Type B pancreatic cell (in vitro differentiated cells): ENCODE data around the gene LAIR2. TPM values are rescaled to one million over a fixed set of nuclear protein-coding genes. Genes with fewer than 3 reads are reported as not detected.
"Not testable (repeated sequence)": the region's sequence is repeated elsewhere in the genome, so short reads cannot be mapped to it uniquely, and the experiment has no call there.

Experiments
- DNase-seq: peaks from one replicate; pipeline ENCODE4 v3.0.0; 2021; ENCODE audit warnings: mixed read lengths; ENCODE audit not compliant: unreplicated experiment; ENCODE audit errors: extremely low spot score
- H3K27ac Mint-ChIP-seq: 2 replicates; pipeline ENCODE4 v1.8.0; 2021; ENCODE audit warnings: mild to moderate bottlenecking, mixed read lengths
- H3K27me3 Mint-ChIP-seq: 2 replicates; pipeline ENCODE4 v1.8.0; 2021; ENCODE audit warnings: mixed read lengths
- H3K36me3 Mint-ChIP-seq: 2 replicates; pipeline ENCODE4 v1.8.0; 2021; ENCODE audit warnings: mixed read lengths
- H3K4me1 Mint-ChIP-seq: one replicate; pipeline ENCODE4 v1.8.0; 2021; ENCODE audit warnings: mixed read lengths; ENCODE audit not compliant: unreplicated experiment
- H3K4me3 Mint-ChIP-seq: 2 replicates; pipeline ENCODE4 v1.8.0; 2021; ENCODE audit warnings: mild to moderate bottlenecking, mixed read lengths
- H3K9me3 Mint-ChIP-seq: 2 replicates; pipeline ENCODE4 v1.8.0; 2021; ENCODE audit warnings: mixed read lengths
- total RNA-seq: library from RNA; stranded (reverse); gene quantifications from 2 replicates; pipeline ENCODE4 v1.2.1, GENCODE V29; 2021; ENCODE audit warnings: low replicate concordance
- TF ChIP-seq, protein P1 (sequence below): fragments of 200-600 bp; sonication (generic); conservative IDR thresholded peaks from 2 replicates; pipeline ENCODE4 v1.5.0; 2021; ENCODE audit warnings: antibody characterized with exemption, mild to moderate bottlenecking

Gene LAIR2
- total RNA-seq, 1 donor from 2014 or later: not detected

- H3K27ac Mint-ChIP-seq: no peak overlapping the region
- TF ChIP-seq, protein P1, sequence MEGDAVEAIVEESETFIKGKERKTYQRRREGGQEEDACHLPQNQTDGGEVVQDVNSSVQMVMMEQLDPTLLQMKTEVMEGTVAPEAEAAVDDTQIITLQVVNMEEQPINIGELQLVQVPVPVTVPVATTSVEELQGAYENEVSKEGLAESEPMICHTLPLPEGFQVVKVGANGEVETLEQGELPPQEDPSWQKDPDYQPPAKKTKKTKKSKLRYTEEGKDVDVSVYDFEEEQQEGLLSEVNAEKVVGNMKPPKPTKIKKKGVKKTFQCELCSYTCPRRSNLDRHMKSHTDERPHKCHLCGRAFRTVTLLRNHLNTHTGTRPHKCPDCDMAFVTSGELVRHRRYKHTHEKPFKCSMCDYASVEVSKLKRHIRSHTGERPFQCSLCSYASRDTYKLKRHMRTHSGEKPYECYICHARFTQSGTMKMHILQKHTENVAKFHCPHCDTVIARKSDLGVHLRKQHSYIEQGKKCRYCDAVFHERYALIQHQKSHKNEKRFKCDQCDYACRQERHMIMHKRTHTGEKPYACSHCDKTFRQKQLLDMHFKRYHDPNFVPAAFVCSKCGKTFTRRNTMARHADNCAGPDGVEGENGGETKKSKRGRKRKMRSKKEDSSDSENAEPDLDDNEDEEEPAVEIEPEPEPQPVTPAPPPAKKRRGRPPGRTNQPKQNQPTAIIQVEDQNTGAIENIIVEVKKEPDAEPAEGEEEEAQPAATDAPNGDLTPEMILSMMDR: no peak
- DNase-seq: no peak
- H3K36me3 Mint-ChIP-seq: no peaks in the 10 kb centered on the region
- no peaks in the 10 kb centered on the region for H3K4me1 Mint-ChIP-seq
- peaks cover 4% of the 10 kb centered on the region for H3K9me3 Mint-ChIP-seq
- H3K27me3 Mint-ChIP-seq: no peaks in the 10 kb centered on the region
- no peak overlapping the region for H3K4me3 Mint-ChIP-seq
Observed at GRCh38 chr19:54493967-54494585, 8.6 kb upstream of the LAIR2 start.

GRCh38 chr19:54495284-54495683, 7.3 kb upstream of the LAIR2 start:
- H3K9me3 Mint-ChIP-seq, H3K27me3 Mint-ChIP-seq, H3K4me1 Mint-ChIP-seq, H3K36me3 Mint-ChIP-seq, DNase-seq, H3K4me3 Mint-ChIP-seq, H3K27ac Mint-ChIP-seq: not testable (repeated sequence)

DNA sequence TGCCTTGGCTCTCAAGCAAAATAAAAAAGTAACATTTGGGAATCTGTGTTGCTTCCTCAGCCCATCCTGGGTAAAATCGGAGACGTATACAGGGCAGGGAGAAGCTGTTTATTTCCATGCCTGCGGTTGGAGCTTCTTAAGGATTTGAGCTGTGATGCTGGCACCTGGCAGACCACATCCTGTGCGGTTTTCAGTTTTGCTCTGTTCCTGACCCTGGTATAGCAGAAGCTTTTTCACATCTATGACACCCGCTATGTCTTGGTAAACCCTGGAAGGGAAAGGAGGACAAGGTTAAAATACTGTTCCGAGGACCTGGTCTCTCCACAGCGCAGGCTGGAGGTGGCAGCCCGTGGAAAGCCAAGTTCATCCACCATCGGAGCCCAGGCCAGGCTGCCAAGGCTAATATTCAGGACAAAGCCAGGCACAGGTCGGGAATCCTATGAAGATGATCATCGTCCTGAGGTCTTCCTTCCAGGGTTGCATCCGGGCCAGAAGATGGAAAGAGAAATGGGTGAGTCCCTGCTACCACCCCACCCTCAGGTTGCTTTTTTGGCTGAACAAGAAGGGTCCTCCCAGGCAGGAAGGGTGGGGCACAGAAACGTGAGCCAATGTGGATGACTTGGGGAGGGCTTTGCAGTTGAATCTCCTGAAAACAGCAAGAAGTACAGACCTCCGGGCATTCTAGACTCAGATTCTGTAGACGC, 4.7 kb upstream of the LAIR2 start:
- not testable (repeated sequence) for H3K4me3 Mint-ChIP-seq, H3K27ac Mint-ChIP-seq, H3K27me3 Mint-ChIP-seq, H3K4me1 Mint-ChIP-seq, H3K9me3 Mint-ChIP-seq, H3K36me3 Mint-ChIP-seq, DNase-seq

- not testable (repeated sequence) for DNase-seq, H3K4me3 Mint-ChIP-seq, H3K27me3 Mint-ChIP-seq, H3K36me3 Mint-ChIP-seq, H3K9me3 Mint-ChIP-seq, H3K27ac Mint-ChIP-seq, H3K4me1 Mint-ChIP-seq
Observed at GRCh38 chr19:54498451-54498772, 4.2 kb upstream of the LAIR2 start.

DNA sequence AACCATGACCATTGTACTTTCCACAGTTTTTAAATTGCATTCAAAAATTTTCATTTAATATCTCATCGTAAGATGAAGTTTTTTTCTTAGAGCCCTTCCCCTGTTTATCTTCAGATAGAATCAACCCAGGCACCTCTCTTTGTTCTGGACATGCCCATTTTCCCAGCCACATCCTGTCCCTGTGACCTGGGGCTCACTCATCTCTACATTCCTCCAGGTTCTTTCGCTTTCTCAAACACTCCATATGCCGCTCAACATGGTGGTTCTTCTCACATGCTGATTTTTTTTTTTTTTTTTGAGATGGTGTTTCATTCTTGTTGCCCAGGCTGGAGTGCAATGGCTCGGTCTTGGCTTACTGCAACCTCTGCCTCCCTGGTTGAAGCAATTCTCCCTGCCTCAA, 2.9 kb downstream of the LAIR2 start:
- not testable (repeated sequence) for H3K27me3 Mint-ChIP-seq, DNase-seq, H3K9me3 Mint-ChIP-seq, H3K27ac Mint-ChIP-seq, H3K4me1 Mint-ChIP-seq, H3K4me3 Mint-ChIP-seq, H3K36me3 Mint-ChIP-seq

- H3K27ac Mint-ChIP-seq: no peak overlapping the region
- H3K4me3 Mint-ChIP-seq: no peak overlapping the region
- DNase-seq: no peak
- no peaks in the 10 kb centered on the region for H3K9me3 Mint-ChIP-seq
- H3K36me3 Mint-ChIP-seq: no peaks in the 10 kb centered on the region
- H3K27me3 Mint-ChIP-seq: no peaks in the 10 kb centered on the region
- TF ChIP-seq, protein P1: no peak
- no peaks in the 10 kb centered on the region for H3K4me1 Mint-ChIP-seq
Observed at GRCh38 chr19:54506079-54506478, 3.4 kb downstream of the LAIR2 start.

GRCh38 chr19:54507038-54507717, 4.5 kb downstream of the LAIR2 start:
- H3K36me3 Mint-ChIP-seq, H3K27me3 Mint-ChIP-seq, DNase-seq, H3K9me3 Mint-ChIP-seq, H3K4me3 Mint-ChIP-seq, H3K4me1 Mint-ChIP-seq, H3K27ac Mint-ChIP-seq: not testable (repeated sequence)

DNA sequence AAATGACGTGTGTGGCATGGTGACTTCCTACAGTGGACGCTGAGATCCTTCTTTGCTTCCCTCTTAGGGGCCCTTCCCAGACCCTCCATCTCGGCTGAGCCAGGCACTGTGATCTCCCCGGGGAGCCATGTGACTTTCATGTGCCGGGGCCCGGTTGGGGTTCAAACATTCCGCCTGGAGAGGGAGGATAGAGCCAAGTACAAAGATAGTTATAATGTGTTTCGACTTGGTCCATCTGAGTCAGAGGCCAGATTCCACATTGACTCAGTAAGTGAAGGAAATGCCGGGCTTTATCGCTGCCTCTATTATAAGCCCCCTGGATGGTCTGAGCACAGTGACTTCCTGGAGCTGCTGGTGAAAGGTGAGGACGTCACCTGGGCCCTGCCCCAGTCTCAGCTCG, 5.2 kb downstream of the LAIR2 start:
- no peak for DNase-seq
- Mint-ChIP-seq H3K4me3 (no peak overlapping the region), H3K36me3 (no peaks in the 10 kb centered on the region), H3K9me3 (no peaks in the 10 kb centered on the region), H3K27me3 (no peaks in the 10 kb centered on the region), H3K4me1 (no peaks in the 10 kb centered on the region), H3K27ac (no peak overlapping the region)
- TF ChIP-seq, protein P1: no peak

GRCh38 chr19:54508487-54508886, 5.9 kb downstream of the LAIR2 start:
- H3K4me1 Mint-ChIP-seq, H3K27ac Mint-ChIP-seq, H3K36me3 Mint-ChIP-seq, H3K9me3 Mint-ChIP-seq, H3K4me3 Mint-ChIP-seq, H3K27me3 Mint-ChIP-seq, DNase-seq: not testable (repeated sequence)

DNA sequence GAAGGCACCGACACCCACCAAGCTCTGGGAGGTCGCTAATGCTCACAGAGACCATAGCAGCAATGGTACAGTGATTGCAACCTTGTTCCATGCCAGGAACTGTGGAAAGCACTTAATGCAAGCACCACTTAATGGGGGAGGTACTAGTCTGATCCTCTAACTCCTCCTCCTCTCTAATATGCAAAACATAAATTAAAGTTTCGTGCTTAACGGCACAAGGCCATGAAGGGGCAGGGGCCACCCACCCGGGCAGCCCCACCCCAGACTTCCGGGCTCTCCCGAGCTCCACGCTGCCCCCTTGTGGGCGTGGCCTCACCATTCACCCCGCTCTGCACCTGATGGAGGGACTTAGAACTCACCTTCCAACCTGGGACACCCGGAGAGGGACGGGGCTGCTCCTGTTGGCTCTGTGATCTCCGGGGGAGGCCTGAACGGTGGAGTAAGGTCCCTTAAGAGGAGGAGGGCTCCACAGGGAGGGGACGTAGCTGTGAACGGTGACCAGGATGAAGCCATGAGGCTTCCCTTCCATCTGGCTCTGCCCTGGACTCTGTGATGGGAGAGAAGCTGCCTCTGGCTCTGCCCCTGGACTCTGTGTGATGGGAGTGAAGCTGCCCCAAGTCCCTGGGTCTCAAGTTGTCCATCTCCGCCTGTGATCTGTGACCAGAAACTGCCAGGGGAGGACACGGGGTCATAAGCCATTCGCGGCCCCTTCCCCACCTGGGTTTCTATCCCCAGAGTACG, 6.7 kb downstream of the LAIR2 start:
- not testable (repeated sequence) for DNase-seq, H3K36me3 Mint-ChIP-seq, H3K4me1 Mint-ChIP-seq, H3K27ac Mint-ChIP-seq, H3K9me3 Mint-ChIP-seq, H3K27me3 Mint-ChIP-seq, H3K4me3 Mint-ChIP-seq
